HUES64 (cell line): ENCODE measurements around the gene SSTR5.

Experiments
- H3K27ac ChIP-seq: 2 replicates; pipeline ENCODE4 v1.7.0; 2013; ENCODE audit warnings: low read depth, low read length, inconsistent platforms
- H3K27me3 ChIP-seq: 2 replicates; pipeline ENCODE4 v1.6.1; 2013; ENCODE audit warnings: mild to moderate bottlenecking, low read length; ENCODE audit not compliant: insufficient read depth
- H3K36me3 ChIP-seq: 2 replicates; pipeline ENCODE4 v1.6.1; 2013; ENCODE audit warnings: mild to moderate bottlenecking, low read length; ENCODE audit not compliant: insufficient read depth
- H3K4me1 ChIP-seq: 2 replicates; pipeline ENCODE4 v1.6.1; 2013; ENCODE audit warnings: mild to moderate bottlenecking, low read length, moderate library complexity; ENCODE audit not compliant: insufficient read depth
- H3K4me3 ChIP-seq: 2 replicates; pipeline ENCODE4 v1.5.1; 2013; ENCODE audit warnings: mild to moderate bottlenecking, low read length, moderate library complexity
- H3K9ac ChIP-seq: 2 replicates; pipeline ENCODE4 v1.6.1; 2013; ENCODE audit warnings: mild to moderate bottlenecking, low read depth, low read length
- H3K9me3 ChIP-seq: 2 replicates; pipeline ENCODE4 v1.6.1; 2013; ENCODE audit warnings: low read depth, low read length; ENCODE audit not compliant: insufficient read depth
- WGBS: fragments of 150-250, 120-280 bp; methylation state at CpG from one replicate; pipeline ENCODE4 v1.1.7; 2013; ENCODE audit warnings: missing lambda C conversion rate; 5-methylcytosine and 5-hydroxymethylcytosine counted together

Gene SSTR5

DNA sequence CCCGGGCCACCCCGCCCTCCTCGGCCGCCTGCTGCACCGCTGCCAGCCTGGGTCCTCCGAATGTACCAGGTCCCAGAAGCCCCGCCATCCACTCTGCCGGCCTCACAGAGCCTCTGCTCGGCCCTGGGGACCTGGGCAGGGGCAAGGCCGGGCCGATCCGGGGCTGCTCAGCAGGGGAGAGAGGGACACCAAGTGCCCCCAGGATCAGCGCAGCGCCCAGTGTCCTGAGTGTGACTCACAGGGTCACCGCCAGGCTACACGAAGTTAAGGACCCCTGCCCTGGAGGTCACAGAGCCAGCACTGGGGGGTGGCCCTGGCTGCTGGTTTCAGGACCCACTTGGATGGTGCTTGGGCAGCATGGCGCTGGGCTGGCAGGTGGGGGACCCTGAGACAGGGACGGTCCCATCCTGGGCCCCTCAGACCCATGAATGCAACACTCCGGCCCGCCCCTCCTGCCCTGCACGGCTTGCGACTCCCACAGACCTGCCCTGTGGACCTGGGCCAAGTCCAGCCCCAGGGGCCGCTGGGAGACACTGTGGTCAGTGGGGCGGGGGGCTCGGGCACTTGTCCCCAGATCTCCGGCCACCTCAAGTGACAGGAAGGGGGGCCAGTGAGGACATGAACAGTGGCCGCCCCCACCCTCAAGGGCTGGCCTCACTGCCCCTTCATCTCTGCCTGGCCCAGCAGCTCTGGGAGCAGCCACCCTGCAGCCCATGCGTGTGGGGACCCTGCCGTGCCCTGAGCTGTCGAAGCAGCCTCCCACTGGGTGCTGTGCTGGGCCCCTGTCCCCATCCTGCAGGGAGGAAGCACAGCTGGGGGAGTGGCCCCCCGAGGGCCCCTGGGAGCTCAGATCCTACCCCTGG is 23.2 kb upstream of the SSTR5 start:
- Histone ChIP-seq H3K9ac (no peak overlapping the region), H3K36me3 (no peaks in the 10 kb centered on the region), H3K4me1 (no peaks in the 10 kb centered on the region), H3K27me3 (no peaks in the 10 kb centered on the region), H3K4me3 (no peak overlapping the region), H3K9me3 (no peaks in the 10 kb centered on the region), H3K27ac (no peak overlapping the region)
- 93% methylated on average over 31 of the region's 31 CpGs for WGBS

DNA sequence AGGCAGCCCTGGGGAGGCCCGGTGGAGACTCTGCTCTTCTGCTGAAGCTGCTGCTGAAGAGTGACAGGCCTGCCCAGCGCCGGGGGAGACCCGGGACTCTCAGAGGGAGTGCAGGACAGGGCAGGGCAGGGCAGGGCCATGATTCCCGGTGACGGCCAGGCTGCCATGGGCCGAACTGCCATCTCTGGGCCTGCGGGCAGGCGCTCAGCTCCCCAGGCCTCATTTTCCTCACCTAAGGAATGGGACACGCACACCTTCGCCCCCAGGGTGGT is 22.6 kb upstream of the SSTR5 start:
- Histone ChIP-seq H3K4me1 (no peaks in the 10 kb centered on the region), H3K27ac (no peak overlapping the region), H3K9me3 (no peaks in the 10 kb centered on the region), H3K27me3 (no peaks in the 10 kb centered on the region), H3K4me3 (no peak overlapping the region), H3K9ac (no peak overlapping the region), H3K36me3 (no peaks in the 10 kb centered on the region)
- WGBS = 91% methylated on average over 11 of the region's 11 CpGs

DNA sequence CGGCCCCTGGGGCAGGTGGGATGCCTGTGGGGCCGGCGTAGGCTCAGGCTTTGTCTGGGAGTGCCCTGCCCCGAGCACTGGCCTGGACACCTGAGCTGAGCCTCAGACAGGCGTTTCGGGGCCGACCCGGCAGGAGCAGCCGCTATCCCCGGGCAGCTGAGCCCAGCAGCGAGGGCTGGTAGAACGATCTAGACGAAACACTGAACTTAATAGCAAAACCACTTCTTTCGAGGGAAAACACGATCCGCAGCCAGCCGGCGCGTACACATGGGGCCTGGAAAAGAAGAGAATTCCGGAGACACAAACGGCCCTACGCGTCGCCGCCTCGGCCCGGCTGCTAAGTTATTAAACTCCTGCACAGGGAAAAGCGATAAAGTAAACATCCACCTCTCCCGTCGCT is 22.0 kb upstream of the SSTR5 start:
- Histone ChIP-seq H3K4me1 (no peaks in the 10 kb centered on the region), H3K9ac (no peak overlapping the region), H3K36me3 (no peaks in the 10 kb centered on the region), H3K4me3 (no peak overlapping the region), H3K9me3 (no peaks in the 10 kb centered on the region), H3K27me3 (no peaks in the 10 kb centered on the region), H3K27ac (no peak overlapping the region)
- WGBS = 92% methylated on average over 30 of the region's 30 CpGs

DNA sequence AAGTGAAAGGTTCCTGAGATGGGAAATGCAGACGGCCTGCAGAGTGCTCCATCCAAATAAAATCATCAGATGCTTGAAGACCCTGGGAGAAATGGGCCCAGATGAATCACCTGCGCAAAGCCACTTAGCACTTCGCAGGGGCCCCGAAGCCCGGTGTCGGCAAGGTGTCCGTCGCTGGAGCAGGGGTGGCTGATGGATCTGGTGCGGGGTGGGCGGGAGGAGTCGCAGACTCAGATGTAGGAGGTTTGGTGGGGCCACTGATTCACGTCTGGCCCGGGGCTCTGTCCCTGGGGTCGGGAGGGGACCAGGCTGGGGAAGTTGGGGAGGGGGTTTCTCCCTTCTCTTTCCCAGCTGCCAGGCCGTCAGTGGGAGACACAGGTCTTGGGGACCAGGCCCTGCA is 21.6 kb upstream of the SSTR5 start:
- H3K4me1 ChIP-seq = no peaks in the 10 kb centered on the region
- H3K27me3 ChIP-seq = no peaks in the 10 kb centered on the region
- 92% methylated on average over 15 of the region's 15 CpGs for WGBS

DNA sequence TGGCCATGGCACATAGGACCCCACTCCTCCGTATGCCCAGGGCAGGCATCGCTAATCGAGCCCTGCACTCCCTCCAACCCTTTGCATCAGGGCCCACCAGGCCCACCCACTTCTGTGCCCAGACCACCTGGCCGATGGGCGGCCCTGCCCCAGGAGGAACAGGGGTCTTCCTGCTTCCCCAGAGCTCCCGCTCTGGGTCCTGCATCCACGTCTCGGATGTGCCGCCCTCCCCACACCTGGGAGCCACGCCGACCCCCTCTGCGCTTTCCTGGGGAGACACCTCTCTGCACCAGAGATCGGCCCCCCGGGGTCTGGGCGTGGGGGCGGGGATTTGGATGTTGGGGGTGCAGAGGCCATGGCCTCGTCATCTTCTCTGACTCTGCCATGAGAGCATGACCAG is 21.1 kb upstream of the SSTR5 start:
- Histone ChIP-seq H3K36me3 (no peaks in the 10 kb centered on the region), H3K27ac (no peak overlapping the region), H3K27me3 (no peaks in the 10 kb centered on the region), H3K9me3 (no peaks in the 10 kb centered on the region), H3K4me1 (no peaks in the 10 kb centered on the region), H3K9ac (no peak overlapping the region), H3K4me3 (no peak overlapping the region)
- WGBS = 92% methylated on average over 17 of the region's 17 CpGs

More for the DNA sequence above, 21.6 kb upstream of the SSTR5 start:
- Histone ChIP-seq H3K36me3 (no peaks in the 10 kb centered on the region), H3K27ac (no peak overlapping the region), H3K9me3 (no peaks in the 10 kb centered on the region), H3K9ac (no peak overlapping the region), H3K4me3 (no peak overlapping the region)

DNA sequence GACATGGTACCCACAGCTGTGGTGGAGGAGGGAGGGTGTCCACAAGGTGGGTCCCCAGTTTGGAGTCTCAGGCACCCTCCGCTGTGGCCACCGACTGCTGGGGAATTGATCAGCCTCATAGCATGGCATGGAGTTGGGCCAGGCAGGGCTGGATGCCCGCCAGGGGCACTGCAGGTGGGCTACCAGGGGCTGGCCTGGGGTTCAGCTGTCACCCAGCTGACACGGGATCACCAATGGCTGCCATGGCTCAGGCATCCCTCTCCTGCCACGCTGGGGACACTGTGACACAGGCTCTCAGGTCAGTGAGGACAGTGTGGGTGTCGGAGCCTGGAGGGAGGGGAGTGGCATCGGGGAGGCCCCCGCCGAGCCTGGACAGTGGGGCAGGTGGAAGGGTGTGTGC is 19.8 kb upstream of the SSTR5 start:
- 92% methylated on average over 9 of the region's 9 CpGs for WGBS
- Histone ChIP-seq H3K4me1 (no peaks in the 10 kb centered on the region), H3K27ac (no peak overlapping the region), H3K9me3 (no peaks in the 10 kb centered on the region), H3K9ac (no peak overlapping the region), H3K27me3 (no peaks in the 10 kb centered on the region), H3K36me3 (no peaks in the 10 kb centered on the region), H3K4me3 (no peak overlapping the region)

DNA sequence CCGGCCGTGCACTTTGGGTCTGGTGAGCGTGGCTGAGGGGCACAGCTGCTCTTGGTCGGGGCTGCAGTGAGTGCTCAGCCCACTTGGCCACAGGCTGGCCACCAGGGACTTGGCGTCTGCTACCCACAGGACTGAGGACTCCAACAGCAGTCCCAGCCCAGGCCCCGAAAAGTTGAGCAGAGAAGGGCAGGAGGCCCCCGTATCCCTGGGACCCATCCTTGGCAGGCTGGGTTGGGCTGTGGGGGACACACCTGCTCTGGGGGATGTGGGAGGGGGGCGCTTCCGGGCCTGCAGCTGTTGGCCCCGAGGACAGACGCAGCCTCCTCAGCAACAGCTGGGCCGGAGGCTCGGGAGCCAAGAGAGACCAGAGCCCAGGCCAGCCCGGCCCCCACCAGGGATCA is 19.4 kb upstream of the SSTR5 start:
- Histone ChIP-seq H3K9me3 (no peaks in the 10 kb centered on the region), H3K27me3 (no peaks in the 10 kb centered on the region), H3K9ac (no peak overlapping the region), H3K27ac (no peak overlapping the region), H3K4me3 (no peak overlapping the region), H3K4me1 (no peaks in the 10 kb centered on the region), H3K36me3 (no peaks in the 10 kb centered on the region)
- WGBS = 93% methylated on average over 14 of the region's 14 CpGs

DNA sequence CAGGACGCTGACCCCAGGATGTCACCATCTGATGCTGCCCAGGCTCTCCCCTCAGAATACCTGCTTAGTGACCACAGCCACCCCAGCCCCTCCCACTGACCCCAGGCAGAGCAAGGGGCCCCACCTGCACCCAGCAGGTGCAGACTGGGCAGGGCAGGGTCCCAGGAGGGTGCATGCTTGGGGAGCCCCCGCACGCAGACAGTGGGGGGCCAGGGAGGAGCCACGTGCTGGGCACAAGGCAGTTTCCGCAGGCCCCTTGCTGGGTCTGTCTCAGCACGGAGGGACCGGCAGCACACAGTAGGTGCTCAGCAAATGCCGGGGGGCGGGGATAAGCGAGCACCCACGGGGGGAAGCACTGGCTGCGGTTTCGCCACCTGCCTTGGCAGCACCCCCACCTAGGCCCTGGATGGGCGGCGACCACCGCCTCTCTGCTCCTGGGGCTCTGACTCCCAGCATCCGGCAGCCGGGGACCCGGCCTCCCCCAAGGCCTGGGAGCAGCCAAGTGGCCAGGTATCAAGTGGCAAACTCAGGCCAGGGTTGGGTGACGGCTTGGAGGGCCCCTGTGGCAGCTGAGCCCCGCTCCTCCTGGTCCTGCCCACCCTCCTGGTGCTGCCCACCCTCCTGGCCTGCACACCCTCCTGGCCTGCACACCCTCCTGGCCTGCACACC is 18.7 kb upstream of the SSTR5 start:
- Histone ChIP-seq H3K27ac (no peak overlapping the region), H3K9me3 (no peaks in the 10 kb centered on the region), H3K4me1 (no peaks in the 10 kb centered on the region), H3K4me3 (no peak overlapping the region), H3K36me3 (no peaks in the 10 kb centered on the region), H3K9ac (no peak overlapping the region), H3K27me3 (no peaks in the 10 kb centered on the region)
- 94% methylated on average over 21 of the region's 21 CpGs for WGBS

DNA sequence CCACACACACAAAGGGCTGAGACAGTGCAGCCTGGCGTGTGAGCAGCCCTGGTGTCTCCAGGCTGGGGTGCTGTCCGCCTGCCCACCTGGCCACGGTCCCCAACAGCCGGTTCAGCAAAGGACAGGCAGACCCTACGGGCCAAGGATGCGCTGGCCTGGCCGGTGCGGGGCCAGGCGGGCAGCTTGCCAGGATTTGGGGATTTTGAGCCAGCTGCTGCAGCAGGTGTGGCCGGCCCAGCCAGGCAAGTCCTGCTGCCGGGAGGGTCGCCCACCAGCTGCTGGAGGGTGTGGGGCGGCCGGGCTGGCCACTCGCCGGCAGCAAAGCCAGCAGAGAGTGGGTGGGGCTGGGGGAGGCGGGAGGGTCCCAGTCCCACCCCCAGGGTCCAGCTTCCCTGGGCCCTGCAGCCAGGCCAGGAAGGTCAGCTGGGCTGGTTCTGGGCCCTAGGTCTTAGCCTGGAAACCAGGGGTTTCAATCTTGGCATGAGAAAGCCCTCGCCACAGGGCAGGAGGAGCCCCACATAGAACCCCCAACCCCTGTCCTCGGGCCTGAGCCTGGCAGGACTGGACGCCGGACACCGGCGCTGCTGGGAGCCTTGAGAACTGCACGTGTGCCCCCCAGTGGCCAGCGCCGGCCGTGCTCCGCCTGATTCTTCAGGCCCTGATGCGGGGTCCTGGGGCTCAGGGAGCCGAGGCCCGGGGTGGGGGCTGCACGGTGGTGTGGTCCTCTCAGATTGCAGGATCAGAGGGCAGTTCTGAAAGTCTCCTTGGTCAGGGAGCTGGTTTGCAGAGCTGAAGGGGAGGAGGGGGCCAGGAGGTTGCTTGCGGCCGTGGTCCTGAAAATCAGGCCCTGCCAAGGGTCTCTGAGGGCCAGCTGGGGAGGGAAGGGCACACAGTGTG is 17.6 kb upstream of the SSTR5 start:
- no peaks in the 10 kb centered on the region for H3K9me3 ChIP-seq
- WGBS = 51% methylated on average over 34 of the region's 34 CpGs
- H3K36me3 ChIP-seq = no peaks in the 10 kb centered on the region
- H3K4me1 ChIP-seq = no peaks in the 10 kb centered on the region
- no peak overlapping the region for H3K27ac ChIP-seq
- H3K9ac ChIP-seq = no peak overlapping the region
- no peaks in the 10 kb centered on the region for H3K27me3 ChIP-seq
- H3K4me3 ChIP-seq = no peak overlapping the region

DNA sequence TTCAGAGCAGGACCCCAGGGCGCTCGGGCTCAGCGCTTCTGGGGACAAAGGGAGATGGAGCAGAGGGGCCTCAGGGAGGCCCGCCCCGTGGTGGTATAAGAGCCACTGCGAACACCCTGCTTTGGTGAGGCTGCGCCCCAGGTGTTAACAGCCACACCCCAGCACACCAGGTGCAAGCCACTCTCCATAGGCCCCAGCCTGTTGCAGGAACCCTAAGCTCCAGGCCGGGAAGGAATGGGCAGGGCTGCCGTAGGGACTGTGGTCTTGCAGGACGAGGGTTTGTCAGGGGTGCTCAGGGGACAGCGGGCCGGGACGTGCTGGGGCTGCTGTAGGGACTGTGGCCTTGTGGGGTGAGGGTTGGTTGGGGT is 17.0 kb upstream of the SSTR5 start:
- Histone ChIP-seq H3K4me3 (no peak overlapping the region), H3K9me3 (no peaks in the 10 kb centered on the region), H3K27ac (no peak overlapping the region), H3K4me1 (no peaks in the 10 kb centered on the region), H3K27me3 (no peaks in the 10 kb centered on the region), H3K36me3 (no peaks in the 10 kb centered on the region), H3K9ac (no peak overlapping the region)
- 89% methylated on average over 13 of the region's 13 CpGs for WGBS

DNA sequence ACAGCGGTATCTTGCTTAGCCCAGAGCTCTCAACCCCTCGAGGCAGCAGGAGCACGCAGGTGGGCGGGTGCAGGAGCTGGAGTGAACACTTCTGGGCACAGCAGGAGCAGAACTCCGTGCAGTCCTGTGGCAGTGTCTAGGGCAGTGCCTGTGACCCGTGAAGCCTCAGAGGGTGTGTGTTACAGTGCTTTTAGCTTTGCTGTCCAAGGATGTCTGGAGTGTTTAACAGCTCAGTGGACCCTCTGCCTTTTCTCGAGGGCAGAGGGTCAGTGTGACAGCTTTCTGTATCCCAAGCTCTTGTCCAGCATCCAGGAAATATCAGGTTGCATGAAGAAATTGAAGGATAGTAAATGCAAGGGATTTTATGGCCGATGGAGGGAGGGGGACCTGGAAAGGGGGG is 16.4 kb upstream of the SSTR5 start:
- no peak overlapping the region for H3K4me3 ChIP-seq
- H3K9ac ChIP-seq = no peak overlapping the region
- WGBS = 83% methylated on average over 8 of the region's 8 CpGs
- no peaks in the 10 kb centered on the region for H3K36me3 ChIP-seq
- H3K4me1 ChIP-seq = no peaks in the 10 kb centered on the region
- no peak overlapping the region for H3K27ac ChIP-seq
- H3K27me3 ChIP-seq = no peaks in the 10 kb centered on the region
- no peaks in the 10 kb centered on the region for H3K9me3 ChIP-seq
